Esophagus mucosa (tissue), 1 donor: Measurements from ENCODE around the gene E2F2. TPM values are rescaled to one million over a fixed set of nuclear protein-coding genes. Genes with fewer than 3 reads are reported as not detected.

Source experiments
- ATAC-seq: fragments of 200-7000 bp; cut with Tn5 transposase; one replicate; pipeline ENCODE4 v1.9.1; 2020
- total RNA-seq: library from RNA; stranded (reverse); gene quantifications from one replicate; pipeline ENCODE4 v1.2.4, GENCODE V29; 2023
- donor health status: DM: yes; HTN: yes; CAD: no.

The E2F2 gene, protein sequence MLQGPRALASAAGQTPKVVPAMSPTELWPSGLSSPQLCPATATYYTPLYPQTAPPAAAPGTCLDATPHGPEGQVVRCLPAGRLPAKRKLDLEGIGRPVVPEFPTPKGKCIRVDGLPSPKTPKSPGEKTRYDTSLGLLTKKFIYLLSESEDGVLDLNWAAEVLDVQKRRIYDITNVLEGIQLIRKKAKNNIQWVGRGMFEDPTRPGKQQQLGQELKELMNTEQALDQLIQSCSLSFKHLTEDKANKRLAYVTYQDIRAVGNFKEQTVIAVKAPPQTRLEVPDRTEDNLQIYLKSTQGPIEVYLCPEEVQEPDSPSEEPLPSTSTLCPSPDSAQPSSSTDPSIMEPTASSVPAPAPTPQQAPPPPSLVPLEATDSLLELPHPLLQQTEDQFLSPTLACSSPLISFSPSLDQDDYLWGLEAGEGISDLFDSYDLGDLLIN
- total RNA-seq: 13.9 TPM

GRCh38 chr1:23530747-23531561 is at the start of gene E2F2:
Gene E2F2, minus strand, starts transcription at chr1:23531233. Its CDS starts 440 bp downstream, at chr1:23530793.
- peak; percentile 47 for ATAC-seq

DNA sequence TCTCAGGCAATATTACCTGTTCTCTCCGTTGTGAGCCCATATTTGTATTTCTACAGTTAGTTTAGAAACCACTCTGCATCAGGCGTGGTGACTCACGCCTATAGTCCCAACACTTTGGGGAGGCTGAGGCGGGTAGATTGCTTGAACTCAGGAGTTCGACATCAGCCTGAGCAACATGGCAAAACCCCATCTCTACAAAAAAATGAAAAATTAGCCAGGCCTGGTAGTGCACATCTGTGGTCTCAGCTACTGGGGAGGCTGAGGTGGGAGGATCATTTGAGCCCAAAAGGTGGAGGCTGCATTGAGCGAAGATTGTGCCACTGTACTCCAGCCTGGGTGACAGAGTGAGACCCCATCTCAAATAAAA is 47.9 kb upstream of the E2F2 start:
- ATAC-seq: no peak

- no peak for ATAC-seq
Observed at GRCh38 chr1:23578311-23578996, 47.4 kb upstream of the E2F2 start.

GRCh38 chr1:23577056-23578004 is 46.3 kb upstream of the E2F2 start:
- ATAC-seq: peak; percentile 68

- no peak for ATAC-seq
Observed at GRCh38 chr1:23576338-23577055, 45.5 kb upstream of the E2F2 start.

DNA sequence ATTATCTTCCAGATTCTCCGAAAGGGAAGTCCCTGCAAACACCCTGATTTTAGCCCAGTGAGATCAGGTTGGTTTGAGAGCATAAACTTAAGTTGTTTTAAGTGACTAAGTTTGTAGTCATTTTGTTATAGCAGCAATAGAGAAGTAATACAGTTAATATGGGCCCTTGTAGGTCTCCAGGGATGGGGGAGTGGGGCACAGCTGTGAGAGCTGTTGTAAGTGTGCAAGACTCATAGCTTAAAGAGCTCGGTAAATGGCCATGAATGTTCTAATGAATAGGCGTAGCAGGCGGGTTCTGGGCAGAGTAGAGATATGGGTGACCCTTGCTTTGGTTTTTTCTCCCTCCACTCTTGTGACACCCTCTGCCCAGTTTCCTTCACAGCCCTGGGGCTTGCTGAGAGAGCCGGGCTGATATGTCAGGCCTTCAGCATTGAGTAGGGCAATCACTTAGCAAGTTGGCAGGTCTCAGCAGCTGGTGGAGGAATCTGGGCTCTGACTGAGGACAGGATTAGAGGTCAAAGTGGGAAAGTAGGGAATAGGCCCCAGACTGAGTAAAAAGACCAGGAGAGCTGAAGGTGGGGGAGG is 44.3 kb upstream of the E2F2 start:
- ATAC-seq: no peak

DNA sequence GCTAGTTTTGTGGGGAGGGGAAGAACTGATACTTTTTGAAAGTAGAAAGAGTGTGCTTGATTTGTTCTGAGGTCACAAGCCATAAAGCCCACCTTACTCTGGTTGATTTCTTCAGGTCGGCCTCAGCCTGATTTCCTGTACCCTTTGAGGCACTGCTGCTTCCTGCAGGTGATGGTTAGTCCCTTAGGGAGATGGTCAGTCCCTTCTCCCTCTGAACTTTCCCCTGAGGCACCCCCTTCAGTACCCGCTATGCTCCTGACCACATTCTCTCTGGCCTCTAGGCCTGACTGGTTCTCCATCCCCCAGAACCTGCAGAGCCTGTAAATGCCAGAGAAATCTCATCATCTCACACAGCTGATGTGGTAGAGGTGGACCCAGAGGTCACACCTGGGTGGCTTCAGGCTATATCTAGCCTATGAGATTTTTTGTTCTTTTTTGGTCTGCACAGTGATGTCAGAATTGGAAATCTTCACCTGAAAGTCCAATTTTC is 43.3 kb upstream of the E2F2 start:
- peak; percentile 16 for ATAC-seq

DNA sequence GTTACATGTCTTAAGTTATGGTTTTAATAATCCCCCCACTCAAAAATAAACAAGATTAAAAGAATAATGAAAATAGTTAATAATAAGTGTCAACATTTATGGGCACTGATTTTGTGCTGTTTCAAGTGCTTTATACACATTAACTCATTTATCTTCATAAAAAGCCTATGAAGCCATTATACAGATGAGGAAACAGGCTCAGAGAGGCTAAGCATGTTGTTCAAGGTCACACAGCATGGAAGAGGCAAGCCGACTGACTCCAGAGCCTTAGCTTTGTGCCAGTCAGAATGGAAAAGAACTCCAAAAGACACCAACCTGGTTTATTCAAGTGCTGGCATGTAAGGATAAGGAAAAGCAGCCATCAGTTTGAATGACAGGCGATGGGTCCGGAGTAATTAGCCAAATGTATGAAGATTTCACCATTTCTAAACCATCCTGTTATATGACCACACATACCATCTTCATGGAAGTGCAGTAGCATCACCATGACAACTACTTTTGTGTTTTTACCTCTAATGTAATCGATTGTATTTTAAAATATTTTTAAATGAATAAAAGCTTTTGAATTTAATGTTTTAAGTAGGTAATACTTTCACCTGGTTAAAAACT is 42.6 kb upstream of the E2F2 start:
- no peak for ATAC-seq

- no peak for ATAC-seq
Observed at GRCh38 chr1:23571465-23571864, 40.4 kb upstream of the E2F2 start.

GRCh38 chr1:23570001-23570691 is 39.1 kb upstream of the E2F2 start:
- ATAC-seq: no peak

- no peak for ATAC-seq
Observed at GRCh38 chr1:23568608-23569383, 37.8 kb upstream of the E2F2 start.

DNA sequence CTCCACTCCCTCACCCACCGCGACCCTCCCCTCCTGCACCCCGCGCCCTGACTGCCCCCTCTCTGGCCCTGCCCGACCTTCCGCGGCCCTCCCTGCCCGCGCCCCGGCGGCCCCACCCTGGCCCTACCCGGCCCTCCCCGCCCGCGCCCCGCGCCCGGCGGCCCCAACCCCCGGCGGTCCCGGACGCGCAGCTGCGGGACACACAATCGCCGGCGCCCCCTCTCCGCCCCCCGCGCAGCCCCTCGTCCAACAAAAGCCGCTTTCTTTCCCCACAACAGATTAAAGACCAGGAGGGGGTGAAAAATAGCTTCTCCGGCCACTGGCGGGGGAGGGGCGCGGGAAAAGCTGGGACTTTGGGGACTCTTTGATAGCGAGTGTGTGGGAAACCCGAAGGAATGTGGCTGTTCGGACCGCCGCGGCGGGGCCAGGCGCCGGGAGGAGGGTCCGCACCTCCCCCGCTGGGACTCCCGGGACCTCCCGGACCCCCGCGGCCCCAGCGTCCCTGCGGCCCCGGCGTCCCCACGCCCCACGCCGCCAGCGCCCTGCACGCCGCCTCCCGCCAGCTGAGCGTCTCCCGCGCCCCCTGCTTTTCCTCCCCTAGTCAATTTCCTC is 37.1 kb upstream of the E2F2 start:
- peak; percentile 24 for ATAC-seq

GRCh38 chr1:23567629-23567995 is 36.6 kb upstream of the E2F2 start:
- ATAC-seq: peak; percentile 25

DNA sequence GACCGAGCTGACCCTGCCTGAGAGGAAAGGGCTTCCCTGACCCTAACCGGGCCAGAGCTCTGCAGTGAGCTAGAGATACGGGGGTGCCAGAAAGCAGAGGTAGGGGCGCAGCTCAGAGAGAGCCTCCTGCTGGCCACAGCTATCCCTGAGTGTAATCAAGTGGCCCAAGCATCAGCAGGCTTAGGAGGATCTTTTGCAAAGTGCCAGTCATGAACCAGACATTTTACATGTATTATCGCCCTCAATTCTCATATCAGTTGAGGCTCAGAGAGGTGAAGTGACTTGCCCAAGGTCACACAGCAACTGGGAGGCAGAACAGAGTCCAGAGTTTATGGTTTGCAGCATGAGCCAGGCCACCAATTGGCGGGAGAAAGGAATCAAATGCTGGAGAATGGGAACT is 35.3 kb upstream of the E2F2 start:
- ATAC-seq: peak; percentile 5

- ATAC-seq: no peak
Observed at GRCh38 chr1:23565776-23566175, 34.7 kb upstream of the E2F2 start.

- no peak for ATAC-seq
Observed at GRCh38 chr1:23564529-23565122, 33.6 kb upstream of the E2F2 start.

DNA sequence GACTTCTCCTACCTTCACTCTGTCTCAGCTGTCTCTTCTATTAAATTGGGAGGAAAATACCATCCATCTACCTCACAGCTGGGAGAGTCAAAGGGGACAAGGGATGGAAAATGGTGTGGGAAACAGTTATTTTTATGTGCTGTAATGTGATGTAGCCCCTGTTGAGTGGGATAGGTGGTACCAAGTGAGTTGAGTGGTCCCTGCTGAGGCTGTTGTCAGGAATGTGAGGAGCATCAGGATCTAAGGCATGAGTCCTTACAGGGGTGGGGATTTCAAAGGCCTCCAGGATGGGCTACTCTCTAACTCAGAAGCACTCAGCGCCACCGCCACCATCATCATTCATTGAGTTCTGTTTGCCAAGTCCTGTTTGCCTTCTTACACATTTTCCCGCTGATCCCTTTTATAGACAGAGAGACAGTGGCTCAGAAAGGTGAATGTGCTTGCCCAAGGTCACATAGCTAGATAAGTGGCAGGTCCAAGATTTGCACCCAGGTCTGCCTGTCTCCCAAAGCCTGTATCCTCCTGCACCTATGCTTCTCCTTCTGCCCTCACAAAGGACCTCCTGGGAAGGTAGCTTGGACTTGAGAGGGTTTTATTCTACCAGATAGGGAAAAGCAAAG is 32.8 kb upstream of the E2F2 start:
- ATAC-seq: no peak

DNA sequence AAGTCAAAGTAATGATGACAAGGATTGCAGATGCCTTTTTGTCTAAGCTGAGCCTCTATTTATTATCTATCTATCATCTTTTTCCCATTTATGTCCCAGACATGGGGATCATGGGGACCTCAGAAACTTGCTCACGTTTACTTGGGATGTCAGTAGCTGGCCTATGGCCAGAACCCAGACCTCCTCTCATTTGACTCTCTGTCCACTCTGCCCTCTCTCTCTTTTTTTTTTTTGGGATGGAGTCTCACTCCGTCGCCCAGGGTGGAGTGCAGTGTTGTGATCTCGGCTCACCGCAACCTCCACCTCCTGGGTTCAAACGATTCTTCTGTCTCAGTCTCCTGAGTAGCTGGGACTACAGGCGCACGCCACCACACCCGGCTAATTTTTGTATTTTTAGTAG is 32.0 kb upstream of the E2F2 start:
- no peak for ATAC-seq
